ENCODE measurements around the gene CNTD1.

CNTD1 gene

GRCh38 chr17:42849031-42849430 lies 50.4 kb downstream of the CNTD1 start:
- TF ChIP-seq SIN3A (IDR thresholded peaks at IDR 0.05; ENCODE audit: borderline replicate concordance, insufficient read depth, low read length) (no peak), REST (IDR thresholded peaks at IDR 0.05; ENCODE audit: insufficient read depth in 1 of 2, low read depth in 2 of 2, low read length in 2 of 2) (no peak), POLR2AphosphoS5 (IDR thresholded peaks at IDR 0.05; ENCODE audit: low read depth, low read length) (no peak), TAF1 (IDR thresholded peaks at IDR 0.05; ENCODE audit: borderline replicate concordance, insufficient read depth, low read length) (no peak), FOXP2 (optimal IDR thresholded peaks at IDR 0.05; ENCODE audit: borderline replicate concordance, extremely low read depth, extremely low read length, insufficient read depth) (no peak)

- TF ChIP-seq TAF1 (IDR thresholded peaks at IDR 0.05; ENCODE audit: borderline replicate concordance, insufficient read depth, low read length) (no peak), SIN3A (IDR thresholded peaks at IDR 0.05; ENCODE audit: borderline replicate concordance, insufficient read depth, low read length) (no peak), REST (IDR thresholded peaks at IDR 0.05; ENCODE audit: insufficient read depth in 1 of 2, low read depth in 2 of 2, low read length in 2 of 2) (no peak), FOXP2 (optimal IDR thresholded peaks at IDR 0.05; ENCODE audit: borderline replicate concordance, extremely low read depth, extremely low read length, insufficient read depth) (no peak), POLR2AphosphoS5 (IDR thresholded peaks at IDR 0.05; ENCODE audit: low read depth, low read length) (no peak)
Observed at GRCh38 chr17:42849451-42850181, 51.0 kb downstream of the CNTD1 start.

GRCh38 chr17:42850954-42851353 lies 52.3 kb downstream of the CNTD1 start, which contains the start of gene AOC3:
Gene AOC3 (plus strand): TSS chr17:42851199. CDS start chr17:42851344, 145 bp downstream.
- TF ChIP-seq REST (IDR thresholded peaks at IDR 0.05; ENCODE audit: insufficient read depth in 1 of 2, low read depth in 2 of 2, low read length in 2 of 2) (no peak), FOXP2 (optimal IDR thresholded peaks at IDR 0.05; ENCODE audit: borderline replicate concordance, extremely low read depth, extremely low read length, insufficient read depth) (no peak), POLR2AphosphoS5 (IDR thresholded peaks at IDR 0.05; ENCODE audit: low read depth, low read length) (no peak), SIN3A (IDR thresholded peaks at IDR 0.05; ENCODE audit: borderline replicate concordance, insufficient read depth, low read length) (no peak), TAF1 (IDR thresholded peaks at IDR 0.05; ENCODE audit: borderline replicate concordance, insufficient read depth, low read length) (no peak)

GRCh38 chr17:42852351-42852750 lies 53.7 kb downstream of the CNTD1 start:
- TF ChIP-seq FOXP2 (optimal IDR thresholded peaks at IDR 0.05; ENCODE audit: borderline replicate concordance, extremely low read depth, extremely low read length, insufficient read depth) (no peak), TAF1 (IDR thresholded peaks at IDR 0.05; ENCODE audit: borderline replicate concordance, insufficient read depth, low read length) (no peak), POLR2AphosphoS5 (IDR thresholded peaks at IDR 0.05; ENCODE audit: low read depth, low read length) (no peak), REST (IDR thresholded peaks at IDR 0.05; ENCODE audit: insufficient read depth in 1 of 2, low read depth in 2 of 2, low read length in 2 of 2) (no peak), SIN3A (IDR thresholded peaks at IDR 0.05; ENCODE audit: borderline replicate concordance, insufficient read depth, low read length) (no peak)
